ENCODE measurements around the gene FCHO1.

DNA sequence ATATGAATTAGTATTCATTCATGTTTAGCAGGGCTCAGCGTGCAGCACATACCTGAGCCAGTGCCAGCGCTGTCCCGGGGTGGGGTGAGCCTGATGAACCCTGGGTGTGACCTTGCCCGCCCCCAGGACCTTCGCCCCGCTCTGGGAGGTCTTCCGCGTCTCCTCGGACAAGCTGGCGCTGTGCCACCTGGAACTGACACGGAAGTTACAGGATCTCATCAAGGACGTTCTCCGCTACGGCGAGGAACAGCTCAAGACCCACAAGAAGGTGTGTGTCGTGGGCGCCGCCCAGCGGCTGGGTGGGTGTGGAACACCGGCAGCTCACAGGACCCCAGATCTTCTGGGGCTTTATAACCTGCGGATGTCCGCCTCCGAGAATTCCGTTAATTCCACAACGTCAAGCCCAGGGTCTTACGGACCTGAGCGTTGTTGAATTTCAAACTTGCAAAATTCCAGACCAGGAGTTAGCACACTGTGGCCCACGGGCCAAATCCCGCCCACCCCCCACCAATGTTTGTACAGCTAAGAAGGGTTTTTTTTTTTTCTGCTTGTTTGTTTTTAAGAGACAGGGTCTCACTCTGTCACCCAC, 15.4 kb downstream of the FCHO1 start:
- TF ChIP-seq POLR2AphosphoS5 (IDR thresholded peaks at IDR 0.05) (no peak), POLR2A (IDR thresholded peaks at IDR 0.05) (no peak), CTCF (IDR thresholded peaks at IDR 0.05) (peak; percentile 43 to 67)

All from suprapubic skin (tissue), 4 donors.